Central memory CD8-positive, alpha-beta T cell (primary cell): ENCODE results near the gene GARIN5A.

Source experiments
- ATAC-seq: fragments of 150-1000 bp; cut with Tn5 transposase; replicated peaks from 2 replicates; pipeline ENCODE4 v1.10.0; 2022; ENCODE audit warnings: mild to moderate bottlenecking, moderate FRiP score, moderate number of reproducible peaks; ENCODE audit not compliant: poor library complexity, severe bottlenecking; ENCODE audit errors: extremely low read depth
- DNase-seq, 2 donors: peaks; one replicate each; pipeline ENCODE4 v3.0.0; 2021; ENCODE audit warnings: low spot score in 2 of 2
- H3K27ac Mint-ChIP-seq: one replicate; pipeline ENCODE4 v1.8.0; 2022; ENCODE audit warnings: low read depth, mild to moderate bottlenecking, moderate library complexity, mixed read lengths
- H3K27me3 Mint-ChIP-seq: one replicate; pipeline ENCODE4 v1.8.0; 2022; ENCODE audit warnings: mixed read lengths
- H3K36me3 Mint-ChIP-seq: one replicate; pipeline ENCODE4 v1.8.0; 2022; ENCODE audit warnings: mild to moderate bottlenecking, moderate library complexity, mixed read lengths; ENCODE audit not compliant: insufficient read depth
- H3K4me1 Mint-ChIP-seq: one replicate; pipeline ENCODE4 v1.8.0; 2022; ENCODE audit warnings: mixed read lengths
- H3K4me3 Mint-ChIP-seq: one replicate; pipeline ENCODE4 v1.8.0; 2022; ENCODE audit warnings: mild to moderate bottlenecking, moderate library complexity, mixed read lengths
- H3K9me3 Mint-ChIP-seq: one replicate; pipeline ENCODE4 v1.8.0; 2022; ENCODE audit warnings: mixed read lengths

Gene GARIN5A

DNA sequence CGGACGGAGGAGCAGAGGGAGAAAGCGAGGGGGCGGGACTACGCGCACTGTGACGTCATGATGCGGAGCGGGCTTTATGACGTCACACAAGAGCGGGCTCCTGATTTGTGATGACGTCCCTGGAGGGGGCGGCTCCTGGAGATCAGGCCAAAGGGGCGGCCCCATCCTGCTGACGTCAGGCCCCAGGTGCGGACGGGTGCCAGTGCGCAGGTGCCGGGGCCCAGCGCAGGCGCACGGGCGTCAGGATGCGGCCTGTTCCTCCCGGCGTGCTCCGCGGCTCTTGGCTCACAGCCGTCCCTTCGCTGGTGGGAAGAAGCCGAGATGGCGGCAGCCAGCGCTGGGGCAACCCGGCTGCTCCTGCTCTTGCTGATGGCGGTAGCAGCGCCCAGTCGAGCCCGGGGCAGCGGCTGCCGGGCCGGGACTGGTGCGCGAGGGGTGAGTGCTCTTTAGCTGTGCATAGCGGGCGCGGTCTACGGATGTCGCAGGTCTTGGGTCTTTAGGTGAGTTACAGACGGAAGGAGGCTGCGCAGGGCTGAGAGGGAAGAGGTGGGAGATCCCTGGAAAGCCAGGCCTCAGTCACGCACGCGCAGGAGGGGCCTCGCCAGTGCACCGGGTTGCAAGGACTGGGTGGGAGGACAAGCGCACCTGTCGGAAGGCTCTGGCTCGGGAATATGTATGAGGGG, at the start of gene GARIN5A, which contains the start of gene EMC10:
Gene GARIN5A, minus strand, starts transcription at position 625 of the 683 bp plus-strand sequence. Its CDS starts 460 bp downstream, at position 165.
Gene EMC10, plus strand, starts transcription at position 284 of the 683 bp plus-strand sequence. Its CDS starts 38 bp downstream, at position 322.
- H3K27me3 Mint-ChIP-seq, result no peaks in the 10 kb centered on the region
- peaks cover 31% of the 10 kb centered on the region for H3K36me3 Mint-ChIP-seq
- DNase-seq (peak; percentile 85 to 96), ATAC-seq (peak; percentile 94)
- H3K9me3 Mint-ChIP-seq, result no peaks in the 10 kb centered on the region
- peaks cover 38% of the 10 kb centered on the region for H3K4me1 Mint-ChIP-seq
- H3K27ac Mint-ChIP-seq, result peak within 1 kb of the TSS; percentile 96
- peak within 1 kb of the TSS; percentile 96 for H3K4me3 Mint-ChIP-seq

DNA sequence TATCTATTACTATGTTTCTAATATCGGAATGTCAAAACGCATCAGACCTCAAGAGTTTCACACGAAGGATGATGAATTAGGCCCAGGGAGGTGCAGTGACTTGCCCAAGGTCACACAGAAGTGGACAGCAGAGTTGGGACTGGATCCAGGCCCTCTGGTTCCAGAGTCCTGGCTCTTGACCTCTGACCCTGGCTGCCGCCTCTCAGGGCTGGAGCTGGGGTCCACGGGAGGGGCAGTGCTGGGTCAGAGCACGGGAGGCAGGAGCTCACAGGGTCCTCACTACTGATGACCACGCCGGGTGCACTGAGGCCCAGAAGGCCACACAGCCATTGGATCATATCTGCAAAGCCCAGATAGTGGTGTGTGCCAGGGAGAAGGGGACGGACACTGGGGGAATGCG, 46.2 kb upstream of the GARIN5A start:
- no peak for DNase-seq
- H3K4me3 Mint-ChIP-seq, result no peak overlapping the region
- no peaks in the 10 kb centered on the region for H3K4me1 Mint-ChIP-seq
- peaks cover 3% of the 10 kb centered on the region for H3K27me3 Mint-ChIP-seq
- H3K36me3 Mint-ChIP-seq, result peaks cover 3% of the 10 kb centered on the region
- no peak for ATAC-seq
- H3K27ac Mint-ChIP-seq, result no peak overlapping the region
- no peaks in the 10 kb centered on the region for H3K9me3 Mint-ChIP-seq

GRCh38 chr19:50520822-50521465, 44.3 kb upstream of the GARIN5A start:
- no peaks in the 10 kb centered on the region for H3K4me1 Mint-ChIP-seq
- DNase-seq (no peak), ATAC-seq (no peak)
- peaks cover 5% of the 10 kb centered on the region for H3K36me3 Mint-ChIP-seq
- no peak overlapping the region for H3K27ac Mint-ChIP-seq
- no peaks in the 10 kb centered on the region for H3K9me3 Mint-ChIP-seq
- H3K4me3 Mint-ChIP-seq, result no peak overlapping the region
- no peaks in the 10 kb centered on the region for H3K27me3 Mint-ChIP-seq

DNA sequence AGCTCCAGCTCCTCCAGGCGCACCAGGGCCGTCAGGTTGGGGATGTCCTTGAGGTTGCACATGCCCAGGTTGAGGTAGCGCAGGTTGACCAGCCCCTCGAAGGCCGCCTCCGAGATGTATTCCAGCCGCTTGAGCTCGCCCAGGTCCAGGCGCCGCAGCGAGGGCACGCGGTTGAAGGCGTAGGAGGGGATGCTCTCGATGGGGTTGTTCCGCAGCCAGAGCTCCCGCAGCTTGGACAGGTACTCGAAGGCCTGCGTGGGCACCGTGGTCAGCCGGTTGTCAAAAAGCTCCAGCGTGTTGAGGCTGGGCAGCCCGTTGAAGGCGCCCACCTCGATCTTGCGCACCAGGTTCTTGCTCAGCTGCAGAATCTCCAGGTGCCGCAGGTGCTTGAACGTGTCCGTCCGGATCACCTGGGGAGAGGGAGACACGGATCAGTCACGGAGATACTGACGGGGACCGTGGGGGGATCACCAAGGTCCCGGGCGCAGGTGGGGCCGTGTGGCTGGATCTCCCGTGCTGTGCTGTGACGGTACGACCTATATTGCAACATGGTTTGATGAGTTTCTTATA, 42.4 kb upstream of the GARIN5A start:
- DNase-seq, result no peak
- H3K27me3 Mint-ChIP-seq, result no peaks in the 10 kb centered on the region
- peaks cover 7% of the 10 kb centered on the region for H3K36me3 Mint-ChIP-seq
- H3K27ac Mint-ChIP-seq, result no peak overlapping the region
- no peaks in the 10 kb centered on the region for H3K4me1 Mint-ChIP-seq
- no peak overlapping the region for H3K4me3 Mint-ChIP-seq
- no peak for ATAC-seq
- no peaks in the 10 kb centered on the region for H3K9me3 Mint-ChIP-seq

DNA sequence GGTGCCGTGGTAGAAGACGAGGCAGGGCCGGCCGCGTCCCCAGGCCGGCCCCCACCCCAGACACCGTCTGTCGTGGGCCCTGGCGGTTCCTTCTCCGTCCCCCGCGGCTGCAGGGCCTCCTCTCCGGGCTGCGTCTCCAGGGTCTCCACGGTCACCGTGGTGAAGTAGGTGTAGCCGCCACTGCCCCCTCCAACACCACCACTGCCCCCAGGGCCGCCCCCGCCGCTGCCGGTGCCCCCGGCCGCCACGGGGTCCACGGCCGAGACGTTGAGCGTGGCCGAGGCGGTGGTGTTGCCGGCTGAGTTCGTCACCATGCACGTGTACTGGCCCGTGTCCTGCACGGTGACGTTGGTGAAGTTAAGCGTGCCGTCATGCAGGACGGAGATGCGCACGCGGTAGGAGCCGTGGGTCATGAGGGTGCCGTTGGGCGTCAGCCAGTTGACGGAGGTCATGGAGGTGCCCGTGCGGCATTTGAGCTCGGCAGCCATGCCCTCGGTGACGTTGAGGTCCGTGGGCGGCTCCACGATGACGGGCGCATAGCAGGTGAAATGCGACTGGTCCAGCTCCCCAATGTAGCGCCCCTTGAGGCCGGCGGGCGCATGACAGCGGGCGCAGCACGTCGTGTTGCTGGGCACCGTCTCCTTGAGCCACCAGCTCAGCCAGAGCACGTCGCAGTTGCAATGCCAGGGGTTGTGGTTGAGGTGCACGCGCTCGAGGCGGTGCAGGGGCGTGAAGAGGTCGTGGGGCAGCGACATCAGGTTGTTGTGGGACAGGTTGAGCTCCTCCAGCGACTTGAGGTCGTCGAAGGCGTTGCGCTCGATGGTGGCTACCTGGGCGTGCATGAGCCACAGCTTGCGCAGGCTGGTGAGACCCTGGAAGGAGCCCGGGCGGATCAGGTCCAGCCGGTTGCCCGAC, 41.7 kb upstream of the GARIN5A start:
- no peak for ATAC-seq
- no peak overlapping the region for H3K4me3 Mint-ChIP-seq

DNA sequence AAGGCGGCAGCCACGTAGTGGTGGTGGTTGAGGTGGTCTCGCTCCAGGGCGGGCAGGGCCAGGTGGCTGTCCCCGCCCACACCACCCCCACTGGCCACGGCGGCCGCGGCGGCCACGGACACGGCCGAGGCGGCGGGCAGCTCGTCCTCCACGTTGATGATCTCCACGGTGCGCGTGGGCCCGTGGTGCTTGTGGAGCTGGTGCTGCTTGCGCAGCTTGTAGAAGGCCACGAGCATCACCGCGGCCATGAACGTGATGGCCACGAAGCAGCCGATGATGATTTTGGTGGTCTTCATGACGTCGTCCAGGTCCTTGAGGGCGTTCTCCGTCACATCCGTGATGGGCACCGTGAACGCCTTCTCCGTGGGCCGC, 41.0 kb upstream of the GARIN5A start:
- DNase-seq (no peak), ATAC-seq (no peak)
- no peak overlapping the region for H3K4me3 Mint-ChIP-seq
- H3K9me3 Mint-ChIP-seq, result no peaks in the 10 kb centered on the region
- H3K27ac Mint-ChIP-seq, result no peak overlapping the region
- H3K4me1 Mint-ChIP-seq, result no peaks in the 10 kb centered on the region
- H3K27me3 Mint-ChIP-seq, result no peaks in the 10 kb centered on the region
- H3K36me3 Mint-ChIP-seq, result peaks cover 8% of the 10 kb centered on the region

More for the DNA sequence above, 41.7 kb upstream of the GARIN5A start:
- Mint-ChIP-seq H3K9me3 (no peaks in the 10 kb centered on the region), H3K36me3 (peaks cover 6% of the 10 kb centered on the region), H3K4me1 (no peaks in the 10 kb centered on the region), H3K27me3 (no peaks in the 10 kb centered on the region), H3K27ac (no peak overlapping the region)
- no peak for DNase-seq

DNA sequence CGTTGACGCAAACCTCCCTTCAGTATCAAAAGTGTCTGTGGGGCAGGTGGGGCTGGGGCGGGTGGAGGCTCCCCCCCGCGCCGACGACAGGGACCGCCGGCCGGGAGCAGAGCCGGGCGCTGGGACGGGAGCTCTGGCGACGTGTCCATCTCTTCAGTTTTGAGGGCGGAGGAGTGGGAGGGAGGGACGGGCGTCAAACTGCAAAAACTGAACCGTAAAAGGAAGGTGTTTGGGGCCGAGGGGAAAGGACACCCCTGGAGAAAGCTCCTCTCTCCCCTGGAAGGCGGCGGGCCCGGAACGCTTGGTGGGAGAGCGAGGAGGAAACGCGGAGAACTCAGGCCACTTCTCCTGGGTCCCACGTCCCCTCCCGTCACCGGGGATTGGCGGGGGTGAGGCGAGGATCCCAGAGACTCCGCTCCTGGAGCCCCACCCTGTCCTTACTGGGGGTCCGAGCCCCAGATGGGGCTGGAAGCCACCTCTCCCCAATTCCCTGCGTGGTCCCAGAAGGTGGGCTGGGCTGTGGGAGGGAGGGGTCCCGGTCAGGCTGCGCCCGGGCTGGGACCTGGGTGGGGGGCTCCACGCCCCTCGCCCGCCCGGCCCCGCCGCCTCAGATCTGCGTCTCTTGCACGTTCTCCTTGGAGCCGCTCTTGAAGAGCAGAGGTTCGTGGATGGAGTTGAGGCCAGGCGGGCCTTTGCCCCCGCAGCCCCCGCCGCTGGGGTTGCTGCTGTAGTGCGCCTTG, 40.5 kb upstream of the GARIN5A start:
- ATAC-seq, result no peak
- peaks cover 8% of the 10 kb centered on the region for H3K36me3 Mint-ChIP-seq
- no peak overlapping the region for H3K4me3 Mint-ChIP-seq
- H3K9me3 Mint-ChIP-seq, result no peaks in the 10 kb centered on the region
- H3K27ac Mint-ChIP-seq, result no peak overlapping the region
- no peak for DNase-seq
- H3K4me1 Mint-ChIP-seq, result no peaks in the 10 kb centered on the region
- no peaks in the 10 kb centered on the region for H3K27me3 Mint-ChIP-seq

GRCh38 chr19:50516456-50516855, 39.8 kb upstream of the GARIN5A start:
- Mint-ChIP-seq H3K9me3 (no peaks in the 10 kb centered on the region), H3K4me3 (no peak overlapping the region), H3K27ac (no peak overlapping the region), H3K4me1 (peaks cover 6% of the 10 kb centered on the region), H3K27me3 (no peaks in the 10 kb centered on the region), H3K36me3 (peaks cover 13% of the 10 kb centered on the region)
- DNase-seq (no peak), ATAC-seq (no peak)

DNA sequence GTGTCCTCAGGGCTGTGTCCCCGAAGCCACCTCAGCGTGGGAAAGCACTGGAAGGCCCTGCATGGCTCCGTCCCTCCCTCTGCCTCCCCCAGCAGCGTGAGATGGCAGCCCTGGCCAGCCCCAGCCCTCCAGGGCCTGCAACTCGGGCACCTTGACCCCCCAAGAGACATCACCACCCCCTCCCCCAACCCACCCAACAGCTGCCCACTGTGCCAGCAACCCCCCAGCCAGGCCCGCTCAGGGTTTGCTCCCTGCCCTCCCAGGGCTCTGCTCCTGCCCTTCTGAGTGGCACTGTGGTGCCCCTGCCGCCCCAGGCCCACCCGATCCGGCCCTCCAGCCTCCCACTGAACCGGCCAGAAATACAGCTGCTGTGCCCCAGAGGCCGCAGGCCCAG, 38.5 kb upstream of the GARIN5A start:
- peaks cover 16% of the 10 kb centered on the region for H3K36me3 Mint-ChIP-seq
- H3K9me3 Mint-ChIP-seq, result no peaks in the 10 kb centered on the region
- H3K27me3 Mint-ChIP-seq, result no peaks in the 10 kb centered on the region
- DNase-seq (no peak), ATAC-seq (no peak)
- H3K4me3 Mint-ChIP-seq, result no peak overlapping the region
- H3K4me1 Mint-ChIP-seq, result peaks cover 18% of the 10 kb centered on the region
- peak overlapping the region; percentile 64 for H3K27ac Mint-ChIP-seq

GRCh38 chr19:50514346-50515167, 37.9 kb upstream of the GARIN5A start:
- ATAC-seq (no peak), DNase-seq (no peak)
- Mint-ChIP-seq H3K27me3 (no peaks in the 10 kb centered on the region), H3K36me3 (peaks cover 16% of the 10 kb centered on the region), H3K9me3 (no peaks in the 10 kb centered on the region), H3K27ac (peak overlapping the region; percentile 64), H3K4me3 (no peak overlapping the region), H3K4me1 (peaks cover 18% of the 10 kb centered on the region)

- peaks cover 16% of the 10 kb centered on the region for H3K36me3 Mint-ChIP-seq
- H3K4me1 Mint-ChIP-seq, result peaks cover 25% of the 10 kb centered on the region
- peak within 1 kb of the TSS; percentile 64 for H3K27ac Mint-ChIP-seq
- H3K27me3 Mint-ChIP-seq, result no peaks in the 10 kb centered on the region
- no peaks in the 10 kb centered on the region for H3K9me3 Mint-ChIP-seq
- H3K4me3 Mint-ChIP-seq, result no peak within 1 kb of the TSS
- ATAC-seq (no peak), DNase-seq (no peak)
Observed at GRCh38 chr19:50513746-50514345, 37.2 kb upstream of the GARIN5A start, which contains the start of gene ASPDH. ASPDH (minus strand) TSS chr19:50513913; CDS start chr19:50513823, 90 bp downstream.
